Measurements from ENCODE around the gene ZNF438. TPM values are rescaled to one million over a fixed set of nuclear protein-coding genes. Genes with fewer than 3 reads are reported as not detected.

The ZNF438 gene
- total and polyA plus RNA-seq, 2 of the 8 experiments (the other 6 are each of a cell fraction or from before 2014, with no cell fraction given), result 0.95 to 1.7 TPM

- Histone ChIP-seq H3K4me1 (replicated peaks in 1 of 4; ENCODE audit: control insufficient read depth in 3 of 4, insufficient read depth in 4 of 4, low read length in 3 of 4) (no peaks in the 10 kb centered on the region), H4K5ac (ENCODE audit: insufficient read length, low read depth, low read length) (no peak overlapping the region), H3K4me3 (ENCODE audit: extremely low read depth in 1 of 4, insufficient read depth in 2 of 4, low read depth in 3 of 4, low read length in 4 of 4) (no peak overlapping the region), H2BK5ac (ENCODE audit: low read depth, low read length) (no peak overlapping the region), H2BK12ac (ENCODE audit: low read depth, low read length) (no peak overlapping the region), H2BK15ac (ENCODE audit: low read length) (no peak overlapping the region), H4K91ac (replicated peaks; ENCODE audit: insufficient read length, low read length) (no peak overlapping the region), H3K36me3 (ENCODE audit: control insufficient read depth in 2 of 4, insufficient read depth in 4 of 4, low read length in 3 of 4) (no peaks in the 10 kb centered on the region), H4K20me1 (replicated peaks in 1 of 2; ENCODE audit: control insufficient read depth in 1 of 2, insufficient read depth in 2 of 2, low read length in 2 of 2) (no peaks in the 10 kb centered on the region), H3K27me3 (replicated peaks in 1 of 4; ENCODE audit: control insufficient read depth in 3 of 4, extremely low read depth in 1 of 4, insufficient read depth in 3 of 4, low read length in 3 of 4) (no peaks in the 10 kb centered on the region; a peak in 2 of 7 replicates), H2AFZ (ENCODE audit: low read length) (no peak overlapping the region), H3K14ac (ENCODE audit: insufficient read length) (no peak overlapping the region), H3K56ac (replicated peaks; ENCODE audit: insufficient read length, low read depth, low read length) (no peak overlapping the region), H3K23me2 (ENCODE audit: low read depth, low read length) (no peaks in the 10 kb centered on the region), H4K8ac (ENCODE audit: extremely low read depth, insufficient read depth, low read length) (no peak overlapping the region), H3K79me2 (ENCODE audit: control insufficient read depth in 1 of 2, insufficient read depth in 2 of 2, low read length in 2 of 2) (no peaks in the 10 kb centered on the region), H3K18ac (ENCODE audit: extremely low read depth, low read length) (no peak overlapping the region), H3K27ac (ENCODE audit: low read depth, low read length) (no peak overlapping the region), H3K4me2 (ENCODE audit: insufficient read depth in 1 of 2, low read depth in 2 of 2, low read length in 2 of 2) (no peak overlapping the region), H3K9me3 (ENCODE audit: insufficient read depth in 2 of 2, low read depth in 1 of 2, low read length in 1 of 2) (no peaks in the 10 kb centered on the region), H3K4ac (replicated peaks; ENCODE audit: insufficient read length, low read depth, low read length) (no peak overlapping the region), H3K23ac (ENCODE audit: insufficient read length) (no peak overlapping the region), H2BK20ac (ENCODE audit: low read length) (no peak overlapping the region), H2AK5ac (ENCODE audit: low read depth, low read length) (no peak overlapping the region), H2BK120ac (replicated peaks; ENCODE audit: low read depth, low read length) (no peak overlapping the region), H3K9ac (replicated peaks in 1 of 4; ENCODE audit: extremely low read depth in 1 of 4, low read depth in 3 of 4, low read length in 3 of 4) (no peak overlapping the region), H3K79me1 (ENCODE audit: low read depth, low read length) (no peaks in the 10 kb centered on the region)
- DNase-seq (ENCODE audit: low read depth in 1 of 2, low spot score in 2 of 2) (no peak), FAIRE-seq (no peak)
- ChIA-PET POLR2A (ENCODE audit: partially characterized antibody) (interaction anchor here (0.9 kb wide), 1 partner anchor 42 kb away, joined by 3 read pairs; no protein-coding TSS in a partner anchor), CTCF (ENCODE audit: partially characterized antibody) (interaction anchor here (1.1 to 2.1 kb wide), 2 partner anchors 9 to 11 kb away, joined by 3 to 6 read pairs; no protein-coding TSS in a partner anchor)
- 91% methylated on average over 17 of the region's 17 CpGs; no CpG with 5 or more reads in 1 of the 2 experiments for WGBS, 2 experiments (ENCODE audit: extremely low coverage in 1 of 2, insufficient coverage in 1 of 2, insufficient read length in 1 of 2, insufficient replicate concordance in 2 of 2, low coverage in 1 of 2, low lambda C conversion rate in 2 of 2, missing lambda C conversion rate in 1 of 2)
- TF ChIP-seq GABPA (IDR thresholded peaks at IDR 0.05; ENCODE audit: borderline replicate concordance, insufficient read depth, low read length) (no peak), SP4 (IDR thresholded peaks at IDR 0.05; ENCODE audit: low read length) (no peak), CBX5 (IDR thresholded peaks at IDR 0.05; ENCODE audit: low read depth, low read length) (no peak), ZNF274 (IDR thresholded peaks at IDR 0.05; ENCODE audit: borderline replicate concordance, extremely low read depth, low read length) (no peak), POLR2A (IDR thresholded peaks at IDR 0.05; ENCODE audit: control extremely low read depth in 1 of 2, low read depth in 2 of 2, low read length in 2 of 2) (no peak), SRF (IDR thresholded peaks at IDR 0.05; ENCODE audit: low read depth, low read length) (no peak), HDAC2 (IDR thresholded peaks at IDR 0.05; ENCODE audit: borderline replicate concordance in 1 of 2, low read depth in 2 of 2, low read length in 2 of 2) (no peak), TAF1 (IDR thresholded peaks at IDR 0.05; ENCODE audit: low read depth, low read length) (no peak), TCF12 (IDR thresholded peaks at IDR 0.05; ENCODE audit: low read depth, low read length) (no peak), PHF8 (conservative IDR thresholded peaks at IDR 0.05; ENCODE audit: low read depth, low read length) (no peak), FOSL1 (IDR thresholded peaks at IDR 0.05; ENCODE audit: insufficient read depth, low read depth, low read length) (no peak), TAF7 (optimal IDR thresholded peaks at IDR 0.05; ENCODE audit: borderline replicate concordance, low read depth, low read length) (no peak), SIX5 (IDR thresholded peaks at IDR 0.05; ENCODE audit: low read depth, low read length) (no peak), NANOG (IDR thresholded peaks at IDR 0.05; ENCODE audit: insufficient read depth, low read depth, low read length, poor library complexity, severe bottlenecking) (no peak), CTBP2 (IDR thresholded peaks at IDR 0.05; ENCODE audit: borderline replicate concordance, insufficient read depth, insufficient read length, low read length) (no peak)
Measured at GRCh38 chr10:30818854-30819253, 212.8 kb downstream of the ZNF438 start.
